ENCODE results near the gene PEX6. TPM values are rescaled to one million over a fixed set of nuclear protein-coding genes. Genes with fewer than 3 reads are reported as not detected.

PEX6 gene
- total RNA-seq, 1 donor from 2014 or later = 28.9 TPM

DNA sequence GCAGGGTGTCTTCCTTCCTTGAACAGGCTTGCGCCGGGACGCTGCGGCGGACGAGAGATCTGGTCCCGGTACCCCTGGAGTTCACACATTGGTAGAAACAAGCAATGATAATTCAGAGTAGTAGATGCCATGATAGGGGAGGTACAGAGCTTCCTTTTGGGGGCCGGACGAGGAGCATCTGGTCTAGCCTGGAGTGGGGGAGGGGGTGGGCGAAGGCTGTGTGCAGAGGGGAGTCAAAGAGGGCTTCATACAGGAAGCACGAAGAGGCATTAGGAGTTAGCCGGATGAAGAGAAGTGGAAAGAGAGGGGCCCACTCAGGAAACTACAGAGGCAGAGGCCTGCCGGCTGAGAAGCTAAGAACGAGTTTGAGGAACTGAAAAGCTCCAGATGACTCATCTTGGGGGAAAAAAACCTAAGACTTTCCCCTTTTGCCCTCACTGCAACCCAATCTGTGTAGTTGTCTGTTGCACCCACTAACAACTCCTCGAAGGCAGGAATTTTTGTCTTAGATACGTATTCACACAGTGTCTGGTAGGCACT lies 49.1 kb downstream of the PEX6 start:
- TF ChIP-seq, protein P1, sequence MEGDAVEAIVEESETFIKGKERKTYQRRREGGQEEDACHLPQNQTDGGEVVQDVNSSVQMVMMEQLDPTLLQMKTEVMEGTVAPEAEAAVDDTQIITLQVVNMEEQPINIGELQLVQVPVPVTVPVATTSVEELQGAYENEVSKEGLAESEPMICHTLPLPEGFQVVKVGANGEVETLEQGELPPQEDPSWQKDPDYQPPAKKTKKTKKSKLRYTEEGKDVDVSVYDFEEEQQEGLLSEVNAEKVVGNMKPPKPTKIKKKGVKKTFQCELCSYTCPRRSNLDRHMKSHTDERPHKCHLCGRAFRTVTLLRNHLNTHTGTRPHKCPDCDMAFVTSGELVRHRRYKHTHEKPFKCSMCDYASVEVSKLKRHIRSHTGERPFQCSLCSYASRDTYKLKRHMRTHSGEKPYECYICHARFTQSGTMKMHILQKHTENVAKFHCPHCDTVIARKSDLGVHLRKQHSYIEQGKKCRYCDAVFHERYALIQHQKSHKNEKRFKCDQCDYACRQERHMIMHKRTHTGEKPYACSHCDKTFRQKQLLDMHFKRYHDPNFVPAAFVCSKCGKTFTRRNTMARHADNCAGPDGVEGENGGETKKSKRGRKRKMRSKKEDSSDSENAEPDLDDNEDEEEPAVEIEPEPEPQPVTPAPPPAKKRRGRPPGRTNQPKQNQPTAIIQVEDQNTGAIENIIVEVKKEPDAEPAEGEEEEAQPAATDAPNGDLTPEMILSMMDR (IDR thresholded peaks at IDR 0.05; ENCODE audit: borderline replicate concordance) = no peak
- Histone ChIP-seq H3K9me3 (replicated peaks) (no peaks in the 10 kb centered on the region), H3K4me3 (peak overlapping the region; percentile 82), H3K4me1 (peaks cover 41% of the 10 kb centered on the region), H3K27ac (replicated peaks) (peak overlapping the region; percentile 95), H3K36me3 (peaks cover 9% of the 10 kb centered on the region), H3K27me3 (ENCODE audit: low read depth) (peaks cover 8% of the 10 kb centered on the region)
- intact Hi-C loops (cut with micrococcal nuclease) = no loop called here
- DNase-seq = no peak

DNA sequence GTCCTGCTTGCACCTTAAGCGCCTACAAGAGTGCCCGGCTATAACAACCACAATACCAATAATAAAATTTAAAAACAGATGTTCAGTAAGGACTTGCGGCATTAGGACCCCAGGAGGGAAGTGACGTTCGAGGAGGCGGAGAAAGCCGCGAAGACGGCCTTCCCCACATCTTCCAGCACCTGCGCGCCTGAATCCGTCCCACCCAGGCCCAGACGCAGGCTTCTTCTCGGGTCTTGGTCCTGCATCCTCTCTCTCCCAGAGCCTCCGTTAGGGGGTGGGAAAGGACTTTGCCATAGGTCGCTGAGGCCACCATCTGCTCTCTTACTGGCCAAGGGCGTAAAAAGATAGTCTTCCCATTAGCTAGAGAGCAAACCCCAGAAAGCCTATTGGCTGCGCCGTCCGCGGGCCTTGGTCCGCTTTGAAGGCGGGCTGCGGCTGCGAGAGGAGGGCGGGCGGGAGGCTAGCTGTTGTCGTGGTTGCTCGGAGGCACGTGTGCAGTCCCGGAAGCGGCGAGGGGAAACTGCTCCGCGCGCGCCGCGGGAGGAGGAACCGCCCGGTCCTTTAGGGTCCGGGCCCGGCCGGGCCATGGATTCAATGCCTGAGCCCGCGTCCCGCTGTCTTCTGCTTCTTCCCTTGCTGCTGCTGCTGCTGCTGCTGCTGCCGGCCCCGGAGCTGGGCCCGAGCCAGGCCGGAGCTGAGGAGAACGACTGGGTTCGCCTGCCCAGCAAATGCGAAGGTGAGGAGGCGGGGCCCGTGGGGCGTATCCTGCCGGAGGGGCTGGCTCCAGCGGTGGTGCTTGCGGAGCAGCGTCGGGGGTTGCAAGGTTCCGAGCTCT lies 49.8 kb downstream of the PEX6 start, which contains the start of gene CNPY3:
TSS of gene CNPY3 (plus strand) at position 495 of the 835 bp plus-strand sequence. CDS start at position 586, 91 bp downstream.
- Histone ChIP-seq H3K4me3 (peak within 1 kb of the TSS; percentile 82), H3K9me3 (replicated peaks) (no peaks in the 10 kb centered on the region), H3K27ac (replicated peaks) (peak within 1 kb of the TSS; percentile 95), H3K27me3 (ENCODE audit: low read depth) (peaks cover 11% of the 10 kb centered on the region), H3K4me1 (peaks cover 41% of the 10 kb centered on the region), H3K36me3 (peaks cover 3% of the 10 kb centered on the region)
- TF ChIP-seq, protein P1 (IDR thresholded peaks at IDR 0.05; ENCODE audit: borderline replicate concordance) = no peak
- intact Hi-C loops (cut with micrococcal nuclease) = no loop called here
- peak; percentile 93 for DNase-seq

DNA sequence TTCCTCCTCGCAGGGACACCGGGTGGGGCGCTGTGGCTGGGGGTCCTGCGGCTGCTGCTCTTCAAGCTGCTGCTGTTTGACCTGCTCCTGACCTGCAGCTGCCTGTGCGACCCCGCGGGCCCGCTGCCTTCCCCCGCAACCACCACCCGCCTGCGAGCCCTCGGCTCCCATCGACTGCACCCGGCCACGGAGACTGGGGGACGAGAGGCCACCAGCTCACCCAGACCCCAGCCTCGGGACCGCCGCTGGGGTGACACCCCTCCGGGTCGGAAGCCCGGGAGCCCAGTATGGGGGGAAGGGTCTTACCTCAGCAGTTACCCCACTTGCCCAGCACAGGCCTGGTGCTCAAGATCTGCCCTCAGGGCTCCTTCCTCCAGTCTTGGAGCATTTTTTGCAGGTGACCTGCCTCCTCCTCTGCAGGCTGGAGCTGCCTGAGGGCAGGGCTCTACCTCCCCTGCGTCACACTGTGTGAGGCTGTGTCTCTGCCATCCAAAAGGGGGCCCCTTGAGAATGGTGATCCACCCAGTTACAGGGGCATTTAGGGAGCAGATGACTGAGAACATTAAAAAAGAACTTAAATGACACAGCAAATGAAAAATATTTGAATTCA lies 53.6 kb downstream of the PEX6 start:
- Histone ChIP-seq H3K27me3 (ENCODE audit: low read depth) (peaks cover 11% of the 10 kb centered on the region), H3K36me3 (no peaks in the 10 kb centered on the region), H3K27ac (replicated peaks) (no peak overlapping the region), H3K4me3 (no peak overlapping the region), H3K9me3 (replicated peaks) (no peaks in the 10 kb centered on the region), H3K4me1 (peaks cover 18% of the 10 kb centered on the region)
- intact Hi-C loops (cut with micrococcal nuclease) = no loop called here
- DNase-seq = no peak
- TF ChIP-seq, protein P1 (IDR thresholded peaks at IDR 0.05; ENCODE audit: borderline replicate concordance) = no peak

DNA sequence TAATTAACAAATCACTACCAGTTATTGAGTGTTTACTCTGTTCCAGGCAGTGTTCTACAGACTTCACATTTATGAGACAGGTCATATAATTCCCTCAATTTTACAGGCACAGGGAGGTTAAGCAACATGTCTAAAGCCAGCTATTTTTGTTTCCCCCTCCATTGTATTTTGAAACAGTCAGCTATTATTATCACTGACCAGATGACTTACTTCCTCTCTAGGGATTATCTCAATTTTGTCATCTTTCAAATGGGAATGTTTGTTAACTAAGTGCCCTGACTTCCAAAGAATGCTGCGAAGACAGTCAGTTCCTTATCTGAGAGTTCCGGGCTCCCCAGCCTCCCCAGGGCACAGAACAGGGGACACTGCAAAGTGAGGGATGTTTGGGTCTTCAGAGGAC lies 55.3 kb downstream of the PEX6 start:
- H3K4me1 ChIP-seq = peaks cover 5% of the 10 kb centered on the region
- H3K36me3 ChIP-seq = no peaks in the 10 kb centered on the region
- H3K27ac ChIP-seq (replicated peaks) = no peak overlapping the region
- no peak for DNase-seq
- no peaks in the 10 kb centered on the region for H3K9me3 ChIP-seq (replicated peaks)
- intact Hi-C loops (cut with micrococcal nuclease) = no loop called here
- peaks cover 11% of the 10 kb centered on the region for H3K27me3 ChIP-seq (ENCODE audit: low read depth)
- TF ChIP-seq, protein P1 (IDR thresholded peaks at IDR 0.05; ENCODE audit: borderline replicate concordance) = no peak
- no peak overlapping the region for H3K4me3 ChIP-seq

DNA sequence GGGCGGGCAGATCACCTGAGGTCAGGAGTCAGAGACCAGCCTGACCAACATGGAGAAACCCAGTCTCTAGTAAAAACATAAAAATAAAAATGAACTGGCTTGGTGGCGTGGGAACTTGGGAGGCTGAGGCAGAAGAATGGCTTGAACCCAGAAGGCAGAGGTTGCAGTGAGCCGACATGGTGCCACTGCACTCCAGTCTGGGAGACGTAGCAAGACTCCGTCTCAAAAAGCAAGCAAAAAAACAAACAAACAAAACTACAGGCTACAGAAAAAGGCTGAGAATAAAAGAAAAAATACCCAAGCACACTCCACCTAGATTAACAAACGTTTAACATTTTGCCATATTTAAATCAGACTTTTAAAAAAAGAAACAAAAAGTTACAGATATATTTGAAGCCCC lies 57.2 kb downstream of the PEX6 start:
- TF ChIP-seq, protein P1 (IDR thresholded peaks at IDR 0.05; ENCODE audit: borderline replicate concordance) = no peak

More for the DNA sequence above, 57.2 kb downstream of the PEX6 start:
- Histone ChIP-seq H3K9me3 (replicated peaks) (no peaks in the 10 kb centered on the region), H3K27me3 (ENCODE audit: low read depth) (peaks cover 11% of the 10 kb centered on the region), H3K36me3 (no peaks in the 10 kb centered on the region), H3K4me1 (no peaks in the 10 kb centered on the region), H3K27ac (replicated peaks) (no peak overlapping the region), H3K4me3 (no peak overlapping the region)
- DNase-seq = no peak
- intact Hi-C loops (cut with micrococcal nuclease) = no loop called here

Data from left ventricle myocardium inferior (tissue), 1 donor.